ENCODE measurements around the gene SLC1A3. TPM values are rescaled to one million over a fixed set of nuclear protein-coding genes. Genes with fewer than 3 reads are reported as not detected.
"Not testable (repeated sequence)": the region's sequence is repeated elsewhere in the genome, so short reads cannot be mapped to it uniquely, and the experiment has no call there.

Gene SLC1A3
- not detected in 2 replicates for total RNA-seq

GRCh38 chr5:36606428-36607113 is at the start of gene SLC1A3:
Gene SLC1A3 (plus strand): TSS chr5:36606606. CDS start chr5:36608424, 1,818 bp downstream.
- Mint-ChIP-seq H3K27me3 (ENCODE audit: low read depth) (peaks cover 67% of the 10 kb centered on the region), H3K4me3 (ENCODE audit: low read depth) (peak within 1 kb of the TSS; percentile 63), H3K36me3 (ENCODE audit: low read depth) (no peaks in the 10 kb centered on the region), H3K27ac (peak within 1 kb of the TSS; percentile 30), H3K9me3 (no peaks in the 10 kb centered on the region), H3K4me1 (ENCODE audit: low read depth) (peaks cover 16% of the 10 kb centered on the region)
- peak; percentile 16 for DNase-seq (ENCODE audit: low spot score)
- intact Hi-C loops (cut with micrococcal nuclease), result loop anchor here (5.0 kb wide), 1 partner anchor 86 kb away; no protein-coding TSS in a partner anchor

- intact Hi-C loops (cut with micrococcal nuclease), result no loop called here
- no peak for DNase-seq (ENCODE audit: low spot score)
- H3K9me3 Mint-ChIP-seq, result no peaks in the 10 kb centered on the region
- no peaks in the 10 kb centered on the region for H3K4me1 Mint-ChIP-seq (ENCODE audit: low read depth)
- H3K4me3 Mint-ChIP-seq (ENCODE audit: low read depth), result no peak overlapping the region
- no peaks in the 10 kb centered on the region for H3K36me3 Mint-ChIP-seq (ENCODE audit: low read depth)
- no peaks in the 10 kb centered on the region for H3K27me3 Mint-ChIP-seq (ENCODE audit: low read depth)
- no peak overlapping the region for H3K27ac Mint-ChIP-seq
Observed at GRCh38 chr5:36558641-36559040, 47.8 kb upstream of the SLC1A3 start.

- no peak overlapping the region for H3K27ac Mint-ChIP-seq
- no peak overlapping the region for H3K4me3 Mint-ChIP-seq (ENCODE audit: low read depth)
- DNase-seq (ENCODE audit: low spot score), result no peak
- no peaks in the 10 kb centered on the region for H3K36me3 Mint-ChIP-seq (ENCODE audit: low read depth)
- no peaks in the 10 kb centered on the region for H3K4me1 Mint-ChIP-seq (ENCODE audit: low read depth)
- intact Hi-C loops (cut with micrococcal nuclease), result no loop called here
- H3K27me3 Mint-ChIP-seq (ENCODE audit: low read depth), result peaks cover 3% of the 10 kb centered on the region
- no peaks in the 10 kb centered on the region for H3K9me3 Mint-ChIP-seq
Observed at GRCh38 chr5:36561601-36562000, 44.8 kb upstream of the SLC1A3 start.

- intact Hi-C loops (cut with micrococcal nuclease), result no loop called here
- H3K36me3 Mint-ChIP-seq (ENCODE audit: low read depth), result no peaks in the 10 kb centered on the region
- H3K27ac Mint-ChIP-seq, result no peak overlapping the region
- H3K27me3 Mint-ChIP-seq (ENCODE audit: low read depth), result peaks cover 3% of the 10 kb centered on the region
- H3K9me3 Mint-ChIP-seq, result no peaks in the 10 kb centered on the region
- H3K4me3 Mint-ChIP-seq (ENCODE audit: low read depth), result no peak overlapping the region
- DNase-seq (ENCODE audit: low spot score), result no peak
- no peaks in the 10 kb centered on the region for H3K4me1 Mint-ChIP-seq (ENCODE audit: low read depth)
Observed at GRCh38 chr5:36569491-36569890, 36.9 kb upstream of the SLC1A3 start.

GRCh38 chr5:36570301-36571095 is 35.9 kb upstream of the SLC1A3 start:
- DNase-seq (ENCODE audit: low spot score), result no peak
- no peaks in the 10 kb centered on the region for H3K4me1 Mint-ChIP-seq (ENCODE audit: low read depth)
- no peaks in the 10 kb centered on the region for H3K36me3 Mint-ChIP-seq (ENCODE audit: low read depth)
- H3K9me3 Mint-ChIP-seq, result no peaks in the 10 kb centered on the region
- no peak overlapping the region for H3K27ac Mint-ChIP-seq
- H3K27me3 Mint-ChIP-seq (ENCODE audit: low read depth), result peaks cover under 1% of the 10 kb centered on the region
- H3K4me3 Mint-ChIP-seq (ENCODE audit: low read depth), result no peak overlapping the region
- intact Hi-C loops (cut with micrococcal nuclease), result no loop called here

- no peak for DNase-seq (ENCODE audit: low spot score)
- Mint-ChIP-seq H3K9me3 (no peaks in the 10 kb centered on the region), H3K27me3 (ENCODE audit: low read depth) (no peaks in the 10 kb centered on the region), H3K36me3 (ENCODE audit: low read depth) (no peaks in the 10 kb centered on the region), H3K4me1 (ENCODE audit: low read depth) (no peaks in the 10 kb centered on the region), H3K4me3 (ENCODE audit: low read depth) (no peak overlapping the region), H3K27ac (no peak overlapping the region)
- intact Hi-C loops (cut with micrococcal nuclease), result no loop called here
Observed at GRCh38 chr5:36571401-36572042, 34.9 kb upstream of the SLC1A3 start.

- no peaks in the 10 kb centered on the region for H3K4me1 Mint-ChIP-seq (ENCODE audit: low read depth)
- H3K27me3 Mint-ChIP-seq (ENCODE audit: low read depth), result no peaks in the 10 kb centered on the region
- no peaks in the 10 kb centered on the region for H3K36me3 Mint-ChIP-seq (ENCODE audit: low read depth)
- intact Hi-C loops (cut with micrococcal nuclease), result no loop called here
- H3K9me3 Mint-ChIP-seq, result no peaks in the 10 kb centered on the region
- DNase-seq (ENCODE audit: low spot score), result no peak
- H3K27ac Mint-ChIP-seq, result no peak overlapping the region
- no peak overlapping the region for H3K4me3 Mint-ChIP-seq (ENCODE audit: low read depth)
Observed at GRCh38 chr5:36573438-36573837, 33.0 kb upstream of the SLC1A3 start.

- DNase-seq (ENCODE audit: low spot score), result no peak
- no peaks in the 10 kb centered on the region for H3K27me3 Mint-ChIP-seq (ENCODE audit: low read depth)
- intact Hi-C loops (cut with micrococcal nuclease), result no loop called here
- no peak overlapping the region for H3K27ac Mint-ChIP-seq
- no peaks in the 10 kb centered on the region for H3K9me3 Mint-ChIP-seq
- H3K36me3 Mint-ChIP-seq (ENCODE audit: low read depth), result no peaks in the 10 kb centered on the region
- H3K4me3 Mint-ChIP-seq (ENCODE audit: low read depth), result no peak overlapping the region
- H3K4me1 Mint-ChIP-seq (ENCODE audit: low read depth), result no peaks in the 10 kb centered on the region
Observed at GRCh38 chr5:36575361-36575781, 31.0 kb upstream of the SLC1A3 start.

- Mint-ChIP-seq H3K27ac (no peak overlapping the region), H3K4me3 (ENCODE audit: low read depth) (no peak overlapping the region), H3K4me1 (ENCODE audit: low read depth) (no peaks in the 10 kb centered on the region), H3K9me3 (no peaks in the 10 kb centered on the region), H3K27me3 (ENCODE audit: low read depth) (peaks cover 2% of the 10 kb centered on the region), H3K36me3 (ENCODE audit: low read depth) (no peaks in the 10 kb centered on the region)
- no peak for DNase-seq (ENCODE audit: low spot score)
- intact Hi-C loops (cut with micrococcal nuclease), result no loop called here
Observed at GRCh38 chr5:36576721-36577120, 29.7 kb upstream of the SLC1A3 start.

GRCh38 chr5:36579858-36580257 is 26.5 kb upstream of the SLC1A3 start:
- DNase-seq (ENCODE audit: low spot score); H3K9me3 Mint-ChIP-seq; intact Hi-C loops (cut with micrococcal nuclease); H3K27me3 Mint-ChIP-seq (ENCODE audit: low read depth); H3K36me3 Mint-ChIP-seq (ENCODE audit: low read depth); H3K27ac Mint-ChIP-seq; H3K4me1 Mint-ChIP-seq (ENCODE audit: low read depth); H3K4me3 Mint-ChIP-seq (ENCODE audit: low read depth): not testable (repeated sequence)

GRCh38 chr5:36581070-36581469 is 25.3 kb upstream of the SLC1A3 start:
- no peaks in the 10 kb centered on the region for H3K36me3 Mint-ChIP-seq (ENCODE audit: low read depth)

GRCh38 chr5:36584009-36584875 is 22.2 kb upstream of the SLC1A3 start:
- no peaks in the 10 kb centered on the region for H3K9me3 Mint-ChIP-seq
- intact Hi-C loops (cut with micrococcal nuclease), result no loop called here
- no peak overlapping the region for H3K4me3 Mint-ChIP-seq (ENCODE audit: low read depth)
- H3K27ac Mint-ChIP-seq, result no peak overlapping the region
- H3K27me3 Mint-ChIP-seq (ENCODE audit: low read depth), result peaks cover 11% of the 10 kb centered on the region
- no peaks in the 10 kb centered on the region for H3K36me3 Mint-ChIP-seq (ENCODE audit: low read depth)
- DNase-seq (ENCODE audit: low spot score), result no peak
- no peaks in the 10 kb centered on the region for H3K4me1 Mint-ChIP-seq (ENCODE audit: low read depth)

More at GRCh38 chr5:36581070-36581469, 25.3 kb upstream of the SLC1A3 start:
- H3K4me3 Mint-ChIP-seq (ENCODE audit: low read depth), result no peak overlapping the region
- no peaks in the 10 kb centered on the region for H3K9me3 Mint-ChIP-seq
- intact Hi-C loops (cut with micrococcal nuclease), result no loop called here
- H3K27ac Mint-ChIP-seq, result no peak overlapping the region
- no peaks in the 10 kb centered on the region for H3K4me1 Mint-ChIP-seq (ENCODE audit: low read depth)
- DNase-seq (ENCODE audit: low spot score), result no peak
- peaks cover 7% of the 10 kb centered on the region for H3K27me3 Mint-ChIP-seq (ENCODE audit: low read depth)

Data from activated T-helper 2 cell treated with anti-CD3 and anti-CD28 coated beads, Interferon-gamma antibody, Interleukin-2, Interleukin-4, amounts not matched to agents 10 μg/mL and 5 μg/mL and 100 μg/mL, durations not matched to agents 14 hours and 24 hours and 36 hours (primary cell).